ENCODE results near the gene MAP2K4. TPM values are rescaled to one million over a fixed set of nuclear protein-coding genes. Genes with fewer than 3 reads are reported as not detected.

Gene MAP2K4
- total RNA-seq, 1 donor from 2014 or later = 36.5 TPM

- H3K9me3 ChIP-seq = no peaks in the 10 kb centered on the region
- H3K27ac ChIP-seq = no peak overlapping the region
- no peaks in the 10 kb centered on the region for H3K27me3 ChIP-seq
- DNase-seq (no peak), ATAC-seq (no peak)
- H3K4me3 ChIP-seq = no peak overlapping the region
- no peak for TF ChIP-seq CTCF (IDR thresholded peaks at IDR 0.05)
- intact Hi-C loops (cut with DNase I) = no loop called here
- no peaks in the 10 kb centered on the region for H3K36me3 ChIP-seq
- no peaks in the 10 kb centered on the region for H3K4me1 ChIP-seq
Measured at GRCh38 chr17:12058535-12058934, 37.9 kb downstream of the MAP2K4 start.

- H3K36me3 ChIP-seq = peaks cover 5% of the 10 kb centered on the region
- no peak overlapping the region for H3K4me3 ChIP-seq
- no peak for ATAC-seq
- DNase-seq = no peak
- TF ChIP-seq CTCF (IDR thresholded peaks at IDR 0.05) = no peak
- no peaks in the 10 kb centered on the region for H3K4me1 ChIP-seq
- no peaks in the 10 kb centered on the region for H3K27me3 ChIP-seq
- no peaks in the 10 kb centered on the region for H3K9me3 ChIP-seq
- intact Hi-C loops (cut with DNase I) = no loop called here
- no peak overlapping the region for H3K27ac ChIP-seq
Measured at GRCh38 chr17:12062249-12062648, 41.6 kb downstream of the MAP2K4 start.

- no peaks in the 10 kb centered on the region for H3K9me3 ChIP-seq
- intact Hi-C loops (cut with DNase I) = no loop called here
- no peaks in the 10 kb centered on the region for H3K4me1 ChIP-seq
- TF ChIP-seq CTCF (IDR thresholded peaks at IDR 0.05) = no peak
- H3K4me3 ChIP-seq = no peak overlapping the region
- H3K27me3 ChIP-seq = no peaks in the 10 kb centered on the region
- ATAC-seq (no peak), DNase-seq (no peak)
- H3K36me3 ChIP-seq = peaks cover 5% of the 10 kb centered on the region
- no peak overlapping the region for H3K27ac ChIP-seq
Measured at GRCh38 chr17:12064395-12064794, 43.7 kb downstream of the MAP2K4 start.

GRCh38 chr17:12067485-12067884 lies 46.8 kb downstream of the MAP2K4 start:
- ATAC-seq (no peak), DNase-seq (no peak)
- Histone ChIP-seq H3K27me3 (no peaks in the 10 kb centered on the region), H3K9me3 (no peaks in the 10 kb centered on the region), H3K4me3 (no peak overlapping the region), H3K4me1 (no peaks in the 10 kb centered on the region), H3K27ac (no peak overlapping the region), H3K36me3 (peaks cover 5% of the 10 kb centered on the region)
- no peak for TF ChIP-seq CTCF (IDR thresholded peaks at IDR 0.05)
- intact Hi-C loops (cut with DNase I) = no loop called here

- H3K4me1 ChIP-seq = no peaks in the 10 kb centered on the region
- H3K36me3 ChIP-seq = peaks cover 5% of the 10 kb centered on the region
- ATAC-seq = no peak
- H3K9me3 ChIP-seq = no peaks in the 10 kb centered on the region
- TF ChIP-seq CTCF (IDR thresholded peaks at IDR 0.05) = no peak
- no peak overlapping the region for H3K4me3 ChIP-seq
- DNase-seq = no peak
- H3K27me3 ChIP-seq = no peaks in the 10 kb centered on the region
- intact Hi-C loops (cut with DNase I) = no loop called here
- no peak overlapping the region for H3K27ac ChIP-seq
Measured at GRCh38 chr17:12068946-12069345, 48.3 kb downstream of the MAP2K4 start.

GRCh38 chr17:12070561-12070960 lies 49.9 kb downstream of the MAP2K4 start:
- intact Hi-C loops (cut with DNase I) = no loop called here
- no peaks in the 10 kb centered on the region for H3K27me3 ChIP-seq
- H3K36me3 ChIP-seq = peaks cover 7% of the 10 kb centered on the region
- no peak for TF ChIP-seq CTCF (IDR thresholded peaks at IDR 0.05)
- H3K4me3 ChIP-seq = no peak overlapping the region
- DNase-seq (no peak), ATAC-seq (no peak)
- no peaks in the 10 kb centered on the region for H3K4me1 ChIP-seq
- H3K9me3 ChIP-seq = no peaks in the 10 kb centered on the region
- no peak overlapping the region for H3K27ac ChIP-seq
